Inflammatory macrophage (primary cell): ENCODE results near the gene GPR179.
"Not testable (repeated sequence)": the region's sequence is repeated elsewhere in the genome, so short reads cannot be mapped to it uniquely, and the experiment has no call there.

Experiments
- DNase-seq, 2 donors: peaks; one replicate each; pipeline ENCODE4 v3.0.0-alpha.2; 2020 to 2022

The GPR179 gene

GRCh38 chr17:38322156-38322779 is 21.5 kb downstream of the GPR179 start:
- peak; percentile 44 to 60 for DNase-seq

DNA sequence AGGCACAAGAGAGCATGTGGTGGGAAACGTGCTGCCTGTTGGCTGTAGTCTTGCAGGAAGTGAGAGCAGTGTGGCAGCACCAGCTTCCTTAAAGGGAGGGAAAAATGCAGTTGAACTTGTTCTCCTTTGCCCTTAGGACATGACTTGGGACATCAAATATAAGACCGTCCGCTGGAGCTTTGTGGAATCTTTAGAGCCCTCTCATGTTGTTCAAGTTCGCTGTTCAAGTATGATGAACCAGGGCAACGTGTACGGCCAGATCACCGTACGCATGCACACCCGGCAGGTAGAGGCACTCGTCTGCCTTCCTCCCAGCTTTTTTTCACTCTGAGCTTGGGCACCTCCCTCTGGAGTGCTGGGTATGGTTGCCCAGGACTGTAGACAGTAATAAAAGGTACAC is 23.3 kb downstream of the GPR179 start:
- peak in 1 of 2 donors; percentile 19 for DNase-seq

DNA sequence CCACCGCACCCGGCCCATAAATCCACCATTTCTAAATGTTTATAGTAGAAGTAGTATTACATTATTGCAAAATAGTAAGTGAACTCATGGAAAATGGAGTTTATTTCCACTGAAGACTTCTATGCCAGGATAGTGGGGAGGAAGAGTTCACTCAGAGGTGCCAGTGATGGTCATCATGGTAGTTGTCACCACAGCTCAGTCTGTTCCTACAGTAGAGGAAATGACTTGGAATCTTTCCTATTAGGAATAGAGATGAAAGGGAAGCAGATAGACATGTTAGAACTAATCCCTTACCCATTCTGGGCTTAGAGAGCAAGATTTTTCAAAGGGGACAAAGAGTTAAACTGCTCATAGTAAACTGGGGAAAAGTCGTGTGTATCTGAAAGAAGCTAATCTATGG is 26.7 kb downstream of the GPR179 start:
- no peak for DNase-seq

GRCh38 chr17:38315497-38315896 is 28.3 kb downstream of the GPR179 start:
- no peak for DNase-seq

DNA sequence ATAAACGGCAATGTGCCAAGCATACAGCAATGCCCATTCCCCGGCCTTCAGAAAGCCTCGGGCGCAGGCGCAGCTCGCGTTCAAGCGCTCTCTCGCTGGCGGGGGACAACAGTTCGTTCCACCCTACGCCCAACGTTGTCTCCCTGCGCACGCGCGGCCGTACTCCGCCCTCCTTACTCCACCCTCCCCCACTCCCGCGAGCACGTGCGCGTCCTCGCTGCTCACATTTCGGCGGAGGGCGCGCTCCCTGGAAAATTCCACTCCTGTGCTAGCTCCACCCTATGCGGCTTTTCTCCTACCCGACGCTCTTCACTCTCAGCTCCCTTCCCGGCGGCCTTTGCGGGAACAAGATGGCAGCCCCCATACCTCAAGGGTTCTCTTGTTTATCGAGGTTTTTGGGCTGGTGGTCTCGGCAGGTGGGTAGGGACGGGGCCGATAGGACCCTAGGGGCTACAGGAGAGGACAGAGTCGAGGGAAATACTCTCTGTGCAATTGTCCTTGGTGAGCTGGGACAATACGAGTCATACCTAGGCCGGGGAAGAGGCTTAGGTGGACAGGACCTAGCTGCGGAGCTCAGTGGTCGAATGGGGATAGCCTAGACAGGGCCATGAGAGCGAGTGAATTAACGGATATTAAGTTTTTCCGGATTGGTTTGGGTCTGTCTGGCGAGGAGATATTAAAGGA is 46.8 kb downstream of the GPR179 start, which contains the start of gene MRPL45:
Gene MRPL45 (plus strand): TSS at position 335 of the 684 bp plus-strand sequence. CDS start 16 bp downstream, at position 351.
- peak; percentile 98 to 99 for DNase-seq

DNA sequence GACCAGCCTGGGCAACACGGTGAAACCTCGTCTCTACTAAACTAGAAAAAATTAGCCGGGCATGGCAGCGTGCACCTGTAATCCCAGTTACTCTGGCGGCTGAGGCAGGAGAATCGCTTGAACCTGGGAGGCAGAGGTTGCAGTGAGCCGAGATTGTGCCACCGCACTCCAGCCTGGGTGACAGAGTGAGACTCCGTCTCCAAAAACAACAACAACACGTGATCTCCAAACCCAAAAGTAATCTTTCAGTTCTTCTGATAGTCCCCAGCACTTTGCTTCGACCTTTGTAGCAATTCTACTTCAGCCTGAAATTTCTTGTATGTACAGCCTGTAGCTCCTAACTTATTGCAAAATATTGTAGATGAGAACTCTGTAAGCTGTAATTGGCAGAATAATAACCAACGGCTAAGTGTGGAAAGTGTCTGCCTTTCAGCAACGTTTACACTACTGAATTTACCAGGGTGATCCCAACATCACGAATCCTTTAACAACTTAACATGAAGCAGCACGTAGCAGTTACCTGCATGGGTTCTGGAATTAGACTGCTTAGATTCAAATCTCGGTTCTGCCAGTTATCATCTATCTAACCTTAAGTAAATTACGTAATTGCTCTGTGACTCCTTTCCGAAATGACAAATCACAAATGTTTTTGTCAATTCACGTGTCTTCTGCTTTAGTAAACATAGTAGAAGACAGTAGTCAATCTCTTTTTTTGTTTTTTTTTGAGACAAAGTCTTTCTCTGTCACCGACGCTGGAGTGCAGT is 48.0 kb downstream of the GPR179 start:
- DNase-seq: peak in 1 of 2 donors; percentile 7

DNA sequence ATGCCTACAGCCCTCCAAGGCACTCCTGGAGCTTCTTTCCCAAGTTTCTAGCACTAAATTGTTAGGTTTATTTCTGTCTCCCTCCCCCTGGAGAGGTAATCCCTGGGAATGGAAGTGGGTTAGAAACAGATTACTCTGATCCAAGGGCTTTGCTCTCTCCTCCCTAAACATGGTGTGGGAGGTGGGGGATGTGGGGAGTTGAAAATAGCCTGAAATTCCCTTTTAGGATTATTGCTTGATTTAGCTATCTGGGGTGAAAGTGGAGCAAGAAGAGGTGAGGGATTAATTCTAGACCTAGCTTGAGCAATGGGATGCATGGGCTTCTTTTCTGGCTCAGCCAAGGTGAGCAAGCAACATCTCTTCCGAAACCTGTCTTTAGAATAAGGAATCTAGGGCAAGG is 54.0 kb downstream of the GPR179 start:
- not testable (repeated sequence) for DNase-seq

DNA sequence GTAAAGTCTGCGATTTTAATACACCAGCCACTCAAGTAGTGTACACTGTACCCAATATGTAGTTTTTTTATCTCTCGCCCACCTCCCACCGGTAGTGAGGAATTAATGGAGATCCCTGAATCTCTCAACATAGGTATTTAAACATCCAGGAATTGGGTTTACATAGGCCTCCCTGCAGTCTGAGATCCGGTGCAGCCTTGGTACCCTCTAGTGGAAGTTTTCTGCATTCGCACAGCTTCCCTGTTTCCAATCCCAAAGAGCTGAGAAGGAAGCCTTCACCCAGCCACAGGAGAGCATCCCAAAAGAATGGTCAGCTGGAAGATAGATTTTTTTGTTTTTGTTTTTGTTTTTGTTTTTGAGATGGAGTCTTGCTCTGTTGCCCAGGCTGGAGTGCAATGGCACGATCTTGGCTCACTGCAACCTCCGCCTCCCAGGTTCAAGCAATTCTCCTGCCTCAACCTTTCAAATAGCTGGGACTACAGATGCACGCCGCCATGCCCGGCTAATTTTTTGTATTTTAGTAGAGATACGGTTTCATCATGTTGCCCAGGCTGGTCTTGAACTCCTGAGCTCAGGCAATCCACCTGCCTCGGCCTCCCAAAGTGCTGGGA is 55.4 kb downstream of the GPR179 start:
- DNase-seq: peak in 1 of 2 donors; percentile 24

DNA sequence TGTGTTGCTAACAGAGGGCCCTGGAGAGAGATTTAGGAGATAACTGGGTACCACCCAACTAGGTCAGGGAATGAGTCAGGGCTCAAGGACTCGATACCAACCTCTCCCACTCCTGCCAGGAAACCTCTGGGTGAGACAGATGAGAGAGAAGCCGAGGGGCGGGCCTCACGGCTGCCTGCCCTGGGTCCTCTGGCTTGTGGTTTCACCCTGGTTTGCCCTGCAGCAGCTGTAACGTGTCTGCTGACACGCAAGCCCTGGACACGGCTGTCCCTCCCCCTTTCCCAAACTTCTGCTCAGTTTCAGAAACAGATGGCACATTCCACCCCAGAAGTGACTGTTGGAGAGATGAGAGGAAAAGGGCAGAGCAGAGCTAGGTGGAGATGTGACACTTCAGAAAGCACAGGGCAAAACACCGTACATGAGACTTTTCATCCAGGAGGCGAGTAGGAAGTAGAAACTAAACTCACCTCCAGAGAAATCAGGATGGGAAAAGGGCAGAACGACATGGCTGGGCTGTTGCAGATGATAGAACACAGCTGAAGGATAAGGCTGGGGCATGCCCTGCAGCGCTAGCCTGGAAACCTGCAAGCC is 57.2 kb downstream of the GPR179 start:
- peak in 1 of 2 donors; percentile 15 for DNase-seq

GRCh38 chr17:38285994-38286393 is 57.8 kb downstream of the GPR179 start:
- DNase-seq: not testable (repeated sequence)
